ENCODE data around the gene GMNC.

GMNC gene

GRCh38 chr3:190847436-190847835 lies 15.1 kb downstream of the GMNC start:
- no peak for DNase-seq

GRCh38 chr3:190840146-190840545 lies 22.3 kb downstream of the GMNC start:
- DNase-seq: no peak

- DNase-seq: no peak
These were observed 31.3 kb downstream of the GMNC start for GRCh38 chr3:190831225-190831624.

- DNase-seq: no peak
These were observed 32.5 kb downstream of the GMNC start for GRCh38 chr3:190830031-190830430.

GRCh38 chr3:190826018-190826417 lies 36.5 kb downstream of the GMNC start:
- DNase-seq: no peak

GRCh38 chr3:190825386-190826016 lies 37.0 kb downstream of the GMNC start:
- no peak for DNase-seq

- no peak for DNase-seq
These were observed 50.6 kb downstream of the GMNC start for GRCh38 chr3:190811775-190812480.

- DNase-seq: no peak
These were observed 51.5 kb downstream of the GMNC start for GRCh38 chr3:190810957-190811356.

GRCh38 chr3:190809351-190809750 lies 53.1 kb downstream of the GMNC start:
- DNase-seq: no peak

GRCh38 chr3:190807719-190808375 lies 54.6 kb downstream of the GMNC start:
- no peak for DNase-seq

Data from CD4-positive, alpha-beta T cell treated with Interleukin-4 for 1 hour (primary cell).